GM12873 (cell line): Measurements from ENCODE around the gene EVX1.

ENCODE experiments used
- TF ChIP-seq, protein P1 (sequence below): IDR thresholded peaks from 2 replicates; pipeline ENCODE4 v1.5.1; 2012; ENCODE audit warnings: low read depth, mild to moderate bottlenecking, moderate library complexity, low read length, control low read depth; ENCODE audit not compliant: insufficient read depth; ENCODE audit errors: missing control alignments

The EVX1 gene

GRCh38 chr7:27245798-27246691 lies 3.4 kb downstream of the EVX1 start:
- TF ChIP-seq, protein P1, sequence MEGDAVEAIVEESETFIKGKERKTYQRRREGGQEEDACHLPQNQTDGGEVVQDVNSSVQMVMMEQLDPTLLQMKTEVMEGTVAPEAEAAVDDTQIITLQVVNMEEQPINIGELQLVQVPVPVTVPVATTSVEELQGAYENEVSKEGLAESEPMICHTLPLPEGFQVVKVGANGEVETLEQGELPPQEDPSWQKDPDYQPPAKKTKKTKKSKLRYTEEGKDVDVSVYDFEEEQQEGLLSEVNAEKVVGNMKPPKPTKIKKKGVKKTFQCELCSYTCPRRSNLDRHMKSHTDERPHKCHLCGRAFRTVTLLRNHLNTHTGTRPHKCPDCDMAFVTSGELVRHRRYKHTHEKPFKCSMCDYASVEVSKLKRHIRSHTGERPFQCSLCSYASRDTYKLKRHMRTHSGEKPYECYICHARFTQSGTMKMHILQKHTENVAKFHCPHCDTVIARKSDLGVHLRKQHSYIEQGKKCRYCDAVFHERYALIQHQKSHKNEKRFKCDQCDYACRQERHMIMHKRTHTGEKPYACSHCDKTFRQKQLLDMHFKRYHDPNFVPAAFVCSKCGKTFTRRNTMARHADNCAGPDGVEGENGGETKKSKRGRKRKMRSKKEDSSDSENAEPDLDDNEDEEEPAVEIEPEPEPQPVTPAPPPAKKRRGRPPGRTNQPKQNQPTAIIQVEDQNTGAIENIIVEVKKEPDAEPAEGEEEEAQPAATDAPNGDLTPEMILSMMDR, result no peak

DNA sequence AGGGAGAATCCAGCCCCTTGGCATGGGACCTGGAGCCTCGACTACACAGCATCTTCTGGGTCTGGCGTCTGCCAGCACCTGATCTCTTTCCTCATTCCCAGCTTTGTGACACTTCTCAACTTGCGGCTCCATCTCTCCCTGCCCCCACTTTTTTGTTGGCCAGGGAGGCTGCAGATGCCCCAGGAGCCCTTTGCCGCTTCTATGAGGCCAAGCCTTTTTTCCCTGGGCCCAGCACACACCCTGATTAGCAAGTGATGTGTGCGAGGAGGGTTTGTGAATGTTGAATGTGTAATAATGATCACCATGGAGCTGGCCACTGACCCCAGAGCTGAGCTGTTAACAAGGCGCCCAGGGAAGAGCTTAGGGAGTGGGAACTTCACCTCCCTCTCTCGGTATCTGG lies 4.4 kb downstream of the EVX1 start:
- TF ChIP-seq, protein P1, result no peak

GRCh38 chr7:27247452-27248426 lies 5.1 kb downstream of the EVX1 start:
- TF ChIP-seq, protein P1, result no peak

GRCh38 chr7:27248427-27248806 lies 5.8 kb downstream of the EVX1 start:
- TF ChIP-seq, protein P1, result no peak

DNA sequence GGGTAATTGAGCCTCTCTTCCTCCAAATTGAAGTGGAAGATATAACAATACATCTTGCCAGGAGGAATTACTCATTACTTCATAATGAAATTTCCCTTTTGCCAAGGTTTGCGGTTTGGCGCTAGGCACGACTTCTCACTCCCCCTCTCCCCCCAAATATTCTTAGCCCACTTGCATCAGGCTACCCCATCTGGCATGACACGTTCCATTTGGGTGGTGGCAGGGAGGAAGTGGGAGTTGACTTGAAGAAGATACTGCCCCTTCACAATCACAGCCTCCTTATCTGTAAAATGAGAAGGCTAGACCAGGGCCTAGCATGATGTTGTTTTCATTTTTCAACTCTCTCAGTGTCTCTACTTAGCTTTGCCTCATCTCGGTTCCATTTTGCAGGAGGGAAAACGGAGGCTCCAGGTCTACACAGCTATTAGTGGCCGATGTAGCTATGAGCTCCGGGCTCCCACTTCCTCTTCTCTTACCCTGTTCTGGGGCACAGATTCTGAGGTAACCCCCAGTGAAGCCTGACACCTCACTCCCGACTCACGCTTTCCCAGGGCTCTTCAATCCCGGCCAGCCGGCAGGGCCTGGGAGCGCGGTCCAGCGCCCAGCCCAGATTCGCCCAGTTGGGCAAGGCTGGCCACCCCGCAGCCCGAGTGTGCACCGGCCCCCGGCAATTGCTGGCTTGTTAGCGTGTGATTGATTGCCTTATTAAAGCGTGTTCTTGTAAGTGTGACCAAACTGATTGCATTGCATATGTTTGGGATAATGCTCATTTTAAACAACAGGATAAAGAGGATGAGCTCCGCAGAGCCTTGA lies 6.5 kb downstream of the EVX1 start:
- TF ChIP-seq, protein P1, result no peak

DNA sequence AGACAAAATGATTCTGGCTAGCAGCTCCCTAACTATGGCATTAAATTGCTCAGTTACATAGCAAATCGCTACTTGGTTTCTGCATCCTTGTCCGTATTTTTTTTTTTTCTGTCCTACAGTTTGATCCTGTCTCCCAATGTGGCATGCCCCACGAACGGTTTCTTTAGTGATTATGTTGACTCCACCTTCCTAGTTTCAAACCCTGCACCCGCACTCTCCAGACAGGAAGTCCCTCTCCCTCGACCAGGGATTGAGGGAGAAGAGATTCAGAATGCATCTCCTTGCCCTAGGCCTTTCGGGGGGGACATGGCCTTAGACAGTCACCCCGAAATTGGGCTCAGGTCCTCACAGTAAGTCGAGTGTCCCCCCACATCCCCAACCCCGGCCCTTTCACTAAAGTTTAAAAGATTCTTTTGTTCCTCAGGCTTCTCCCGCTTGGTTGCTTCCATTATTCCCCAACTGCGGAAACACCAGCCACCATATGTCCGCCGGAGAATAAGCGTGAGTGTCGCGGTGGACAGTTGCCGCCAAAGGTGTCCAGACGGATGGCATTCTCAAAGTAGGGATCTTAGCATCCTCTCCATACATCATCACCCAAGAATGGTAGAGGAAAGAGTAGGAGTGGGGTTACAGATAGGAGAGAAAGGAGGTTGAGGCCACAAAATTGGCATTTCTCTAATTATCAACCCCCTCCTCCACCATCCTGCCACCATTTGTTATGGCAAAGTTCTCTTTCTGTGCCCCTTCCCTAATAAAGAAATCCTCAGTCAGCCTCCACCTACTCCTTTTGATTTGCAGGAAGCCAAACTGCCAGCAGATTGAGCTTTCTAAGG lies 7.3 kb downstream of the EVX1 start:
- TF ChIP-seq, protein P1, result no peak
